Activated T-cell treated with anti-CD3 and anti-CD28 coated beads, Interleukin-2, amount 50 U/mL, for 24 hours (primary cell): Measurements from ENCODE around the gene ABCF3.

Source experiments
- DNase-seq: peaks from one replicate; pipeline ENCODE4 v3.0.0-alpha.2; 2020
- H3K27ac Mint-ChIP-seq: 2 replicates; pipeline ENCODE4 v1.8.0; 2020; ENCODE audit warnings: mild to moderate bottlenecking, mixed read lengths
- H3K27me3 Mint-ChIP-seq: 2 replicates; pipeline ENCODE4 v1.8.0; 2020; ENCODE audit warnings: mixed read lengths
- H3K36me3 Mint-ChIP-seq: 2 replicates; pipeline ENCODE4 v1.8.0; 2020; ENCODE audit warnings: low read depth, mixed read lengths
- H3K4me1 Mint-ChIP-seq: 2 replicates; pipeline ENCODE4 v1.8.0; 2020; ENCODE audit warnings: low read depth, mixed read lengths
- H3K4me3 Mint-ChIP-seq: 2 replicates; pipeline ENCODE4 v1.8.0; 2020; ENCODE audit warnings: mild to moderate bottlenecking, moderate library complexity, mixed read lengths
- H3K9me3 Mint-ChIP-seq: 2 replicates; pipeline ENCODE4 v1.8.0; 2020; ENCODE audit warnings: mixed read lengths

The ABCF3 gene

DNA sequence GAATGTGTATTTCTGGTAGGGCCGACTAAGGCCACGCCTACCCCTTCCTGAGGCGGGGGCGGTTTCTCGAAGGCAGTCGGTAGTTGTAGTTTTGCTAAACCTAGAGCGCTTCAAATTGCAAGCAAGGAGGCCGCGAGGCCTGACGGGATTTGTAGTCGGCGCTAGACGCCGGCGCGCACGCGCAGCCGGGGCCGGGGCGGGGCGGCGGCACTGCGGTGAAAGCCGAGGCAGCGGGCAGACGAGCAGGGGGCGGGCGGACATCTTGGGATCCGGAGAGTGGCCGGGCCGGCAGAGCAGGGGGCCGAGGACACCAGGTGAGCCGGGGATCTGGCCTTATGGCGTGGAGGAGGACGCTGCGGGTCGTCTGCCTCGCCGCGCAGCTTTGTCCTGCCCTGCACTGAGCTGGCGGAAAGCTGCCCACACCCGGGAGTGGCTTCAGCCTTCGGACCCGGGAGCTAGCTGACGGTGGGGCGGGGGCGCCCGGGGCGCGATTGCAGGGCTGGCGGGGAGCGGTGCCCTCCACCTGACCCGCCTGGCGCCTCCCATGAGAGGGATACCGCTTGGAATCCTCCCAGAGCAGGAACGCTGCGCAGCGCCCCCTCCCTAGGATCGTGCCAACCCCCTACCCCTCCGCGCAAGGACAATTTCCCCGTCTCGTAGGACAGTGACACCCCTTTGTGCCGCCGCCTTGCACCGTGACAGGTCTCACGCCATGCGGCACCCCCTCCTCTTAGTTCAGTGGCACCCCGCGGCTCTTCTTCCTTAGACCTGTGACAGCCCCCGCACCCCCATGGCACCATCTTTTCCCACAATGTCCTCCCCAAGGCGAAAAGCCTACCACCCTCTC, 11.1 kb upstream of the ABCF3 start, which contains the start of gene AP2M1:
Gene AP2M1 (plus strand): TSS at position 210 of the 847 bp plus-strand sequence. CDS start 2,139 bp downstream, outside the sequence.
- H3K36me3 Mint-ChIP-seq, result peaks cover 74% of the 10 kb centered on the region
- peaks cover 43% of the 10 kb centered on the region for H3K4me1 Mint-ChIP-seq
- no peaks in the 10 kb centered on the region for H3K27me3 Mint-ChIP-seq

DNA sequence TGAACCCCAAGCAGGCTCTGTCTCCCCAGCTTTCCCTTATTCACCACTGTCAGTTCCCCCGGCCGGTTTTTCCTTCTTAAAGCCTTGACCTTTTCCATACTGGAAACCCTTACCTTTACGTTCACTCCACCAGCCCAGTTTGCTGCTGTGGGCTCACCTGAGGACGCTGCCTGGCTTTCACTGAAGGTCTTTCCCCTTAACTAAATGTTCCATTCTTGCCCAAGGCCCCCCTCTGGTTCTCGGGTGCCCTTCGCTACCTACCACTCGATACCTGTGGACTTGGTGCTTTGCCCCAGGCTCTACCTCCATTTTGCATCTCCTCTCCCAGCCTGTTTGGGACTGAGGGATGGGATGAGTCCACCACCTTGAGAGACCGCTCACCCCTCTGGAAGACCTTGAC, 10.5 kb upstream of the ABCF3 start:
- no peak for DNase-seq
- H3K27me3 Mint-ChIP-seq, result no peaks in the 10 kb centered on the region
- peak overlapping the region; percentile 89 for H3K27ac Mint-ChIP-seq
- peak overlapping the region; percentile 93 for H3K4me3 Mint-ChIP-seq
- H3K9me3 Mint-ChIP-seq, result no peaks in the 10 kb centered on the region
- peaks cover 43% of the 10 kb centered on the region for H3K4me1 Mint-ChIP-seq
- H3K36me3 Mint-ChIP-seq, result peaks cover 78% of the 10 kb centered on the region

More for the DNA sequence above, 11.1 kb upstream of the ABCF3 start, which contains the start of gene AP2M1:
- peak; percentile 98 for DNase-seq
- Mint-ChIP-seq H3K9me3 (no peaks in the 10 kb centered on the region), H3K27ac (peak within 1 kb of the TSS; percentile 89), H3K4me3 (peak within 1 kb of the TSS; percentile 93)

DNA sequence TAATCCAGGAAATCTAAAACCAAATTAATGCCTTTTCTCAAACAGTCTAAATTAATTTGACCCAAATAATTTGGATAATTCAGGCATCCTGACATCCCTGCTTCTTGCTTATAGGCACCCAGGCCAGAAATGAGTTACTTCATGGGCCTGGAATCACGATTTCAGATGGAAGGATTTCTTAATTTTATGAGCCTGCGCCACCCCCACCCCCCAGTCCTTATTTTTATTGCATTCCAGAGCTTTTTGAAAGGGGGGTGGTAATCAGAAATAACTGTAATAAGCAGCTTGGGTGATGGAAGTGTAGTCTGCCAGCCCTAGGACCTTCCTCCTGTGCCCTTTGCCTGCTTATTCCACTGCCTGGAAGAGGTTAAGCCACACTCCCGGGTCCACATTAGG, 10.0 kb upstream of the ABCF3 start:
- peaks cover 78% of the 10 kb centered on the region for H3K36me3 Mint-ChIP-seq
- peak overlapping the region; percentile 93 for H3K4me3 Mint-ChIP-seq
- H3K4me1 Mint-ChIP-seq, result peaks cover 43% of the 10 kb centered on the region
- no peaks in the 10 kb centered on the region for H3K27me3 Mint-ChIP-seq
- H3K9me3 Mint-ChIP-seq, result no peaks in the 10 kb centered on the region
- H3K27ac Mint-ChIP-seq, result peak overlapping the region; percentile 89
- no peak for DNase-seq

DNA sequence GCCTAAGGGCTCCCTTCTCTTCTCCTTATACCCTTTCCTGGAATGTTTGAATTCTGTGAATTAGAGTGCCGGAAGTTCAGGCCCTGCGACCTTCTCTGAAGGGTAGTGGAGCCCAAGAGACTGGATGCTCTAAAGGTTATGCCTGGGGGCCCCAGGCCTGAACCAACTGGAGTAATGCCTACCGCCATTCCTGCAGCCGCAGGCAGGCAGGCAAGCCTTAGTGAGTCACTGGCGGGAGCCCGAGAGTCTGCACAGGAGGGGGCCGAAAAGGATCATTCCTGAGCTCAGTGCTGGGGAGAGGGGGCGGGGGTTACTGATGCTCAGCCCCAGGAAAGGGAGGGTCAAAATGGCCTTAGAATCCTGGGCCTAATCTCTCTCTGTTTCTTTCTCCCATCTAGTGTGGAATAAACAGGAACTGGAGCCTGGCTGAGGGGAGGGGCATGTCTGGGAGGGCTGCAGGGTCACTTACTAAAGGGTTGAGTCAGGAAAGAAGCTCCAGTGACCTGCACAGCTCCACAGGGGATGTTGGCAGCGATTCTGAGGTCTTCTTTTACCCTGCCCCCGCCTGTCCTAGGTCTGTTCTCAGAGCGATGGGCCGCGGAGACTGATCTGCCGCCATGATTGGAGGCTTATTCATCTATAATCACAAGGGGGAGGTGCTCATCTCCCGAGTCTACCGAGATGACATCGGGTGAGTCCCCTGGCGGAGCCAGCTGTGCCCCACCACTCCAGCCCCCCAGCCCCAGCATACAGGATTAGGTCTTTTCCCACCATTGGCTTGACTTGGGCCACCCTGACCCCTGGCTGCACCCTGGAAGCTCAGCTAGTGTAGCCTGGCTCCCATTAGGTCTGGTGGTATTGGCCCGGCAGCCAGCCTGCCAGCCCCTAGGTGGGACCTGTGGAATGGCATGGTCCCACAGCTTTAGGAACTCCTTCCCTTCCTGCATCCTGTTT, 9.3 kb upstream of the ABCF3 start:
- no peaks in the 10 kb centered on the region for H3K9me3 Mint-ChIP-seq
- DNase-seq, result no peak
- H3K27ac Mint-ChIP-seq, result peak overlapping the region; percentile 57
- peaks cover 40% of the 10 kb centered on the region for H3K4me1 Mint-ChIP-seq
- H3K27me3 Mint-ChIP-seq, result no peaks in the 10 kb centered on the region
- H3K4me3 Mint-ChIP-seq, result peak overlapping the region; percentile 93
- H3K36me3 Mint-ChIP-seq, result peaks cover 78% of the 10 kb centered on the region

DNA sequence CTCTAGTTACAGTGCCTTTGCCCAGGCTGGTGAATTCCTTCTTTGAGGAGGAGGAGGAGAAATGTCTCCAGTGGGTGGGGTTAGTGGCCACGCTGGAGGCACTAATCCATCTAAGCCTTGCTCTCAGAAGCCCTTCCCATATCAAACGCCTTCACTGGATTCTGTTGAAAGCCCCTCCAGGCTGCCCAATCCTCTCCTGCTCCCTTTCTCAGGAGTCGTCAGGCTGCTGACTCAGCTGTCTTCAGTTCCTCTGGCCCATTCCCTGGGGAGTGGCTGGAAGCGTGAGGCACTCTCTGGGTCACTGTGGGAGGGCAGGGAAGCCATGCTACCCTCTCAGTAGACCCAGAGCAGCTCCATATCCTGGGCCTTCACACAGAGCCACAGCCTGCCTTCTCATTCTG, 8.7 kb upstream of the ABCF3 start:
- Mint-ChIP-seq H3K9me3 (no peaks in the 10 kb centered on the region), H3K36me3 (peaks cover 78% of the 10 kb centered on the region), H3K27me3 (no peaks in the 10 kb centered on the region), H3K4me3 (peak overlapping the region; percentile 93), H3K4me1 (peaks cover 40% of the 10 kb centered on the region), H3K27ac (peak overlapping the region; percentile 29)
- no peak for DNase-seq

DNA sequence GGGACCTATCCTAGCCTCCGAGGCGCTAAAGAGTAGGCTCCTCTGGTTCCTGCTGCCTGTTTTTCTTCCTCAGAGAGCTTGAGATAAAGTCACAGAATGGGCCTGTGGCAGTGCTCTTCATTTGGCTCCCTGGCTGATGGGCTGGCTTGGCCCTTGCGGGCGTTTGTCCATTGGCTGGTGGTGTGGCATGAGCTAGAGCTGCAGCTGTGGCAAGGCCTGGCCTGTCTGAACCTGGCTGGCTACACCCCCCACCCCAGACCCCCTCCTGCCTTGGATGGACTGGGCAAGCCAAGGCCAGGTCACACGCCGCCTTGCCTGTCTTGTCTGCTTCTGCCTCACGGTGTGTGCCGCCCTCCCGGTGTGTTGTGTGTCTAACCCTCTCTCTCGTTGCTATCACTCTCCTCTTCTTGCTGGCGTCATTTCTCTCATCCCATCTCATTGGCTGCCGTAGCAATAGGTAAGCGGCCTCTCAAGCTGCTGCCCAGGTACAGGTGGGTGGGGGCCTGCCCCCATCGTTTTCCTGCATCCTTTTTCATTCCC, 8.2 kb upstream of the ABCF3 start:
- H3K27ac Mint-ChIP-seq, result no peak overlapping the region
- no peak overlapping the region for H3K4me3 Mint-ChIP-seq
- H3K9me3 Mint-ChIP-seq, result no peaks in the 10 kb centered on the region
- peaks cover 40% of the 10 kb centered on the region for H3K4me1 Mint-ChIP-seq
- DNase-seq, result no peak
- peaks cover 81% of the 10 kb centered on the region for H3K36me3 Mint-ChIP-seq
- H3K27me3 Mint-ChIP-seq, result no peaks in the 10 kb centered on the region

DNA sequence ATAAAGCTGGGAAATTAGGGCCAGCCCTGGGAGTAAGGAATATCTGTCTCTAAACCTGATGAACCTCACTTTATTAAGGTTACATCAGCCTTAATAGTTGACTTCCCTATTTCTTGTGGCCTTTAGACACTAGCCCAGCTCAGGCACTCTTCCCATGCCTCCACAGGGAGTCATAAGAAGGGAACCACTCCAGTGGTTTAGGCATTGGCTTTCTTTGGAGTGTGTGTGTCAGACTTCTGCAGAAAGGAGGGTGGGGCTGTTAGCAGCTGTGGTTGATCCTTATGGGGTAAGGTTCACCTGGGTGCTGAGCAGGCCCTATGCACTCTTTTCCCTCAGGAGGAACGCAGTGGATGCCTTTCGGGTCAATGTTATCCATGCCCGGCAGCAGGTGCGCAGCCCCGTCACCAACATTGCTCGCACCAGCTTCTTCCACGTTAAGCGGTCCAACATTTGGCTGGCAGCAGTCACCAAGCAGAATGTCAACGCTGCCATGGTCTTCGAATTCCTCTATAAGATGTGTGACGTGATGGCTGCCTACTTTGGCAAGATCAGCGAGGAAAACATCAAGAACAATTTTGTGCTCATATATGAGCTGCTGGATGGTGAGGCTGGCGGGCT, 7.4 kb upstream of the ABCF3 start:
- Mint-ChIP-seq H3K27ac (peak overlapping the region; percentile 40), H3K4me1 (peaks cover 39% of the 10 kb centered on the region), H3K9me3 (no peaks in the 10 kb centered on the region), H3K4me3 (no peak overlapping the region), H3K27me3 (no peaks in the 10 kb centered on the region), H3K36me3 (peaks cover 85% of the 10 kb centered on the region)
- no peak for DNase-seq

DNA sequence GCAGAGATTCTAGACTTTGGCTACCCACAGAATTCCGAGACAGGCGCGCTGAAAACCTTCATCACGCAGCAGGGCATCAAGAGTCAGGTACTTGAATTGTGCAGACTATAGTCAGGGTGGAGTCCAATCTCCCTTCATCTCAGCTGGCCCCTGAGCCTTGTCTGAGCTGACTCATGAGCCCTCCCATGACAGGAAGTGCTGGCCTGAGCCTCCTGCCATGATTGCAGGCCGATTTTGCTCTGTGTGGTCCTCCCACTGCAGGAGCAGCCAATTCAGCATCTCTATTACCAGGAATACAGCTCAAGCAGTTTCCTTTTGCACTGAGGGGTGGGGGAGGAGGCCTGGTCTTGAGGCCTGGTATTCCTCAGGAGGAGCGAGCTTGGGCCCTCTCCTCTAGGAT, 5.8 kb upstream of the ABCF3 start:
- H3K4me1 Mint-ChIP-seq, result peaks cover 36% of the 10 kb centered on the region
- no peak overlapping the region for H3K27ac Mint-ChIP-seq
- DNase-seq, result no peak
- H3K36me3 Mint-ChIP-seq, result peaks cover 95% of the 10 kb centered on the region
- no peaks in the 10 kb centered on the region for H3K9me3 Mint-ChIP-seq
- H3K4me3 Mint-ChIP-seq, result no peak overlapping the region
- H3K27me3 Mint-ChIP-seq, result no peaks in the 10 kb centered on the region

DNA sequence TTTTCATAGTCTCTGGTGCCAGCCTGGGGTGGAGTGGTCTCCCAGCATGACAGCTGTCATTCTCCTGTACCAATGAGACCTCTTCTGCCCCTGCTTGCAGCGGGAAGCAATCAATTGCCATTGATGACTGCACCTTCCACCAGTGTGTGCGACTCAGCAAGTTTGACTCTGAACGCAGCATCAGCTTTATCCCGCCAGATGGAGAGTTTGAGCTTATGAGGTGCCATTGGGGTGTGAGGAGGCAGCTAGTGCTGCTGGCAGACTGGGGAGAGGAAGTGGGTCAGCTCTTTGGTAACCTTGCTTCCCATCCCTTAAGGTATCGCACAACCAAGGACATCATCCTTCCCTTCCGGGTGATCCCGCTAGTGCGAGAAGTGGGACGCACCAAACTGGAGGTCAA, 4.4 kb upstream of the ABCF3 start:
- Mint-ChIP-seq H3K27me3 (no peaks in the 10 kb centered on the region), H3K4me3 (no peak overlapping the region), H3K27ac (peak overlapping the region; percentile 5), H3K9me3 (no peaks in the 10 kb centered on the region), H3K4me1 (peaks cover 28% of the 10 kb centered on the region), H3K36me3 (peaks cover 95% of the 10 kb centered on the region)
- DNase-seq, result no peak

DNA sequence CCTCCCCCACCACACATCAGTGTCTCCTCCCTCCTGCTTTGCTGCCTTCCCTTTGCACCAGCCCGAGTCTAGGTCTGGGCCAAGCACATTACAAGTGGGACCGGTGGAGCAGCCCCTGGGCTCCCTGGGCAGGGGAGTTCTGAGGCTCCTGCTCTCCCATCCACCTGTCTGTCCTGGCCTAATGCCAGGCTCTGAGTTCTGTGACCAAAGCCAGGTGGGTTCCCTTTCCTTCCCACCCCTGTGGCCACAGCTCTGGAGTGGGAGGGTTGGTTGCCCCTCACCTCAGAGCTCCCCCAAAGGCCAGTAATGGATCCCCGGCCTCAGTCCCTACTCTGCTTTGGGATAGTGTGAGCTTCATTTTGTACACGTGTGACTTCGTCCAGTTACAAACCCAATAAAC, 2.3 kb upstream of the ABCF3 start:
- Mint-ChIP-seq H3K9me3 (no peaks in the 10 kb centered on the region), H3K27ac (peak overlapping the region; percentile 56), H3K27me3 (no peaks in the 10 kb centered on the region), H3K4me1 (peaks cover 25% of the 10 kb centered on the region), H3K4me3 (no peak overlapping the region), H3K36me3 (peaks cover 93% of the 10 kb centered on the region)
- DNase-seq, result no peak

DNA sequence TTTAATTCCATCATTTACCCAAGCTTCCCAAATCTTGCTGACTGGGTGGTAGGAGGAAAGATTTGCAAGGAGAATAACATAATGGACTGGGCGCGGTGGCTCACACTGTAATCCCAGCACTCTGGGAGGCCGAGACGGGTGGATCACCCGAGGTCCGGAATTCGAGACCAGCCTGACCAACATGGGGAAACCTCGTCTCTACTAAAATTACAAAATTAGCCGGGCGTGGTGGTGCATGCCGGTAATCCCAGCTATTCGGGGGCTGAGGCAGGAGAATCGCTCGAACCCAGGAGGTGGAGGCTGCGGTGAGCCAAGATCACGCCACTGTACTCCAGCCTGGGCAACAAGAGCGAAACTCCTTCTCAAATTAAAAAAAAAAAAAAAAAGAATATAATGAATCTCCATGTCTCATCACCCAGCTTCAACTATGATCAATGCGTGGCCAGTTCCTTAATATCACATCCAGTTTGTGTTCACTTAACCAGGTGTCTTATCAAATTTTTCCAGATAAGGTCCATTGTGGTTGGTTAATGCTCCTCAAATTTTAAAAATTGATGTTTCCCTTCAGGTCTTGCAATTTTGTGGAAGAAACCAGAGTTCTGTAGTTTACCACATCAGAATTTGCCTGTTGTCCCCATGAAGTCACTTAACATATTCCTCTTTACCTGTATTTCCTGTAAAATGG, 1.3 kb upstream of the ABCF3 start:
- Mint-ChIP-seq H3K4me3 (peak overlapping the region; percentile 95), H3K4me1 (peaks cover 29% of the 10 kb centered on the region), H3K9me3 (no peaks in the 10 kb centered on the region), H3K36me3 (peaks cover 93% of the 10 kb centered on the region), H3K27ac (peak overlapping the region; percentile 98), H3K27me3 (no peaks in the 10 kb centered on the region)
- no peak for DNase-seq

DNA sequence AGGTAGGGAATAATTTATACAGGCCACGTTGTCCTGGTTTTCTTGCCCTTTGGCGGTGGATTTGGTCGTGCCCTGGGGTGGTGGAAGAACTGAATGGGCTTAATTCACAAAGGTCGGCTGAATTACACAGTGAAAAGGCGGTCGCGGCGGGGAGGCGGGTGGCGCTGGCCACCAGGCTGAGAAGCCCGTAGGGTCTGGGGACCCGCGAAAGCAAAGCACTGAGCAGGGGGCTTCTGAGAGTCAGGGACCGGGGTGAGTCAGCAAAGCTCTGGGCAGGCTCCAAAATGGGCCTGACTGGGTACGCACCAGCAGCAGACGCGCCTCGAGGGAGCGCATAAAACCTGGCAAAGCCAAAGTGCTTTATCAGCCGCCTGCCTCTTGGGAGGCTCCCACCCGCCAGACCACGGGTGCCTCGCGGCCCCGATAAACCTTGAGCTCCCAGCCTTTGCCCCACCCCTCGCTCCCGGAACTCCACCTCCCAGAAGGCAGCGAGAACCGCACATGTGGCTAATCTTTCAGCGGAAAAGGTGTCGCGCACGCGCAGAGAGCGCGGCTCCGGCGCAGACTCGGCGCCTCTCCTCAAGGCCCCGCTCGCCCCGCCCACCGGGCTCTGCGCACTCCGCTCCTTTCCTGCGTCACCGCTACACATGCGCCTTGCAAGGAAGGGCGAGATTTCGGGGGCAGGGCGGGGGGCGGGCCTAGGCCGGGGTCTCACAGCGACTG, 377 bp upstream of the ABCF3 start:
- peak overlapping the region; percentile 98 for H3K27ac Mint-ChIP-seq
- H3K36me3 Mint-ChIP-seq, result peaks cover 93% of the 10 kb centered on the region
- peaks cover 33% of the 10 kb centered on the region for H3K4me1 Mint-ChIP-seq
- H3K27me3 Mint-ChIP-seq, result no peaks in the 10 kb centered on the region
- H3K9me3 Mint-ChIP-seq, result no peaks in the 10 kb centered on the region
- H3K4me3 Mint-ChIP-seq, result peak overlapping the region; percentile 95
- peak; percentile 99 for DNase-seq

DNA sequence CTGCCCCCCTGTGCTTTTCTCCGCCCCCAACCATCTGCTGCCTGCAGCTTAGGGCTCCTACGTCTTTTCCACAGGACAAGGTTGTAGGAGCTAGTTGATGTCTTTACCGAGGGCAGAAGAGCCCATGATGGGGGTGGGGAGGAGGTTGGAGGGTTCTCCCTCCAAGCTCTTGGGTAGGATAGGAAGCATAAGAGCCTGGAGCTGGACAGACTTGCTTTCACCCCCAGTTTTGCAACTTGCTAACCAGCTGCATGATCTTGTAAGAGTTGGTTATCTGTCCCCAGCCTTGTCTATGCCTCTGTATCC, 856 bp downstream of the ABCF3 start:
- Mint-ChIP-seq H3K4me1 (peaks cover 33% of the 10 kb centered on the region), H3K9me3 (no peaks in the 10 kb centered on the region), H3K27me3 (no peaks in the 10 kb centered on the region)

More for the DNA sequence above, 856 bp downstream of the ABCF3 start:
- Mint-ChIP-seq H3K36me3 (peaks cover 93% of the 10 kb centered on the region), H3K4me3 (peak overlapping the region; percentile 95), H3K27ac (peak overlapping the region; percentile 98)
- DNase-seq, result no peak
